Activated T-helper 1 cell treated with Interleukin-2 at 50 U/mL for 16 hours (primary cell): ENCODE data around the gene EPHB3.

Experiments
- DNase-seq: peaks from one replicate; pipeline ENCODE4 v3.0.0-alpha.2; 2020; ENCODE audit warnings: low read depth

Gene EPHB3

DNA sequence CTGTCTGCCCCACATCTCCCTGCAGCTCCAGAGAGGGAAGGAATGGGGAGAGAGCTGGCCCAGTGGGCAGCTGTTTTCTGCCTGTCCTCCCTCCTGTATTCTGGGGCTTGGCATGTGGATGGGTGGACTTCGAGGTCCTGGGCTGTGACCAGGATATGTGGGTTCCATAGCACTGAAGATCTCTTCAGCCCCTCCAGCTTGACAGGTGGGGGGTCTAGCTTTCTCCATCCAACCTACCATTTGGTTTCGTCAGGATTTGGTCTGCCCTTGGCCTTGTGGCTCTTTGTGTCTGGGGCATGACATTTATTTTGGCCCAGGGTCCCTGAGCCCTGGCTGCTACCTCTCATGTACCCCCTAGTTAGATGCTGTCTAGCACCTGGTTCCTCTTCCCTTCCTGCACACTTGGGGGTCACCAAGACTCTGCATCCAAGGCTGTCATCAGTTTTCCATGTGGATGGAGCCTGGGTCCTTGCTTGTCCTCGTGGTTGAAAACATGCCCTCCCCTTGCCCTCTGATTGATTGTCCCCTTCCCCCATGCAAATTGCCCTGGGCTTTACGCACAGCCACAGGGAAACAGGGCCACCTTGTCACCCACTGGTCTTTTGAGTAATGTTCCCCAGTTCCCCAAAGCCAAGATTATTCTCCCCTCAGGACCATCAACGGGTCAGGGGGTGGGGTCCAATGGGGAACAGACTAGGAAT is 3.2 kb downstream of the EPHB3 start:
- no peak for DNase-seq

- DNase-seq, result no peak
Measured at GRCh38 chr3:184565421-184566211, 4.0 kb downstream of the EPHB3 start.

DNA sequence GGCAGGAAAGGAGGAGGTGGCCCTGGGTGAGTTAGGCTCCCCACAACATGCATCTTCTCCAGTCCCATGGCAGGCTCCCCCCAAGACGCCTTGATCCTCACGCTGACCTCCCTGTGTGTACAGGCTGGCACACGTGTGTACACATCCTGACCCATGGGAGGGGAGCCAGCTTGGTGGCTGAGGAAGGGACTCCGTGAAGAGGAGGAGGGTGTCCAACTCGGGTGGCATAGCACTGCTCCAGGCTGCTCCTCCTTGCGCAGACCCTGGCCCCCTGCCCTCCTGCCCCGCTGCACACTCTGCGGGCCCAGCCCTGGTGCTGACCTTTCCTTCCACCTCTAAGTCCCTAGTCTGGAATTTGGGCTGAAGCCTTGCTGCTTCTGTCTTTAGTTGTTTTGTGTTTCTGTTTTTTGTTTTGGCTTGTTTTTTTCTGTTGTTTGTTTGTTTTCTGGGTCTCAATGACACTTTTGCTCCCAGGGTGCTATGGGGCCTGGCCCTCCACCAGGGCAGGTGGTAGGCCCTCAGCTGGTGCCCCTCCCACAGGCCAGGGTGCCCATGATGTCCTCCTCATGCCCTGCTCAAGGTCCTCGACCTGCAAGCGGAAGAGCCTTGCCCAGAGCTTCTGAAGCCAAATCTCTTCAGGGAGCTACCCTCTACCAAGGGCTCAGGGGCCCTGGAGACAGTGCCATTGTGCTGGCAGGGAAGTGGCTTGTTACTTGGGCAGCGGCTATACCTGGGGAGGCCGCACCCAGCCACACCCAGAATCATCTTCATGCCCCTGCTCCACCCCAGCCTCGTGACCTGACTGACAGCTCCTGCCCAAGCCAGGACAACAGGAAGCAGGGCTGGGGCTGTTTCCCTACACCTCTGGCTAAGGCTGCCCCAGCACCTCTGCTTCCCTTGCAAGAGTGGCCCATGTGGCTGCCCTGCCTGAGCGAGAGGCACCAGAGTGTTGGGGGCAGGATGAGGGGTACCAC is 5.1 kb downstream of the EPHB3 start:
- DNase-seq, result no peak

GRCh38 chr3:184567946-184568559 is 6.5 kb downstream of the EPHB3 start:
- no peak for DNase-seq

- no peak for DNase-seq
Measured at GRCh38 chr3:184568560-184568923, 7.0 kb downstream of the EPHB3 start.

- no peak for DNase-seq
Measured at GRCh38 chr3:184568924-184569829, 7.6 kb downstream of the EPHB3 start.

DNA sequence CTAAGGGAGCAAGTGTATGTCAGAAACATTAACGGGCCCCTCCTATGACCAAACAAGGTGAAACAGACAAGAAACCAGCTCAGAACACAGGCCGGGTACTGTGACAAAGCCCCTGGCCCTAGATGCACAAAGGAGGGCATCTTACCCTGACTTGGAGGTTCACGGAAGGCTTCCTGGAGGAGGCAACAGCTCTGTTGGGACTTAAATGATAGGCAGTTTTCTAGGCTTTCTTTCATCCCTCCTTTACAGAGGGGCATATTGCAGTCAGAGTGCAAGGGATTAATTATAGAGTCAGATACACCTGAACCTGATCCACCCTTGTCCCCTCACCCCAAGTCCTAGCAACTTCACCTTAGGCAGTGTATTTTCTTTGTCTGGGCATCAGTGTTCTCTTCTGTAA is 8.4 kb downstream of the EPHB3 start:
- no peak for DNase-seq

- DNase-seq, result no peak
Measured at GRCh38 chr3:184570489-184570888, 8.9 kb downstream of the EPHB3 start.

- DNase-seq, result no peak
Measured at GRCh38 chr3:184571750-184572377, 10.3 kb downstream of the EPHB3 start.

DNA sequence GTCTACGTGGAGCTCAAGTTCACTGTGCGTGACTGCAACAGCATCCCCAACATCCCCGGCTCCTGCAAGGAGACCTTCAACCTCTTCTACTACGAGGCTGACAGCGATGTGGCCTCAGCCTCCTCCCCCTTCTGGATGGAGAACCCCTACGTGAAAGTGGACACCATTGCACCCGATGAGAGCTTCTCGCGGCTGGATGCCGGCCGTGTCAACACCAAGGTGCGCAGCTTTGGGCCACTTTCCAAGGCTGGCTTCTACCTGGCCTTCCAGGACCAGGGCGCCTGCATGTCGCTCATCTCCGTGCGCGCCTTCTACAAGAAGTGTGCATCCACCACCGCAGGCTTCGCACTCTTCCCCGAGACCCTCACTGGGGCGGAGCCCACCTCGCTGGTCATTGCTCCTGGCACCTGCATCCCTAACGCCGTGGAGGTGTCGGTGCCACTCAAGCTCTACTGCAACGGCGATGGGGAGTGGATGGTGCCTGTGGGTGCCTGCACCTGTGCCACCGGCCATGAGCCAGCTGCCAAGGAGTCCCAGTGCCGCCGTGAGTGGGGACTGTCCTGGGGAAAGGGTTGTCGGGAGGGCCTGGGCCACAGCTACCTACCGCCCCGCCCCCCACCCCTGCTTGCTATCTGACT is 11.2 kb downstream of the EPHB3 start:
- no peak for DNase-seq

- no peak for DNase-seq
Measured at GRCh38 chr3:184574515-184575417, 13.2 kb downstream of the EPHB3 start.

GRCh38 chr3:184575701-184576100 is 14.1 kb downstream of the EPHB3 start:
- DNase-seq, result no peak

- no peak for DNase-seq
Measured at GRCh38 chr3:184576457-184577240, 15.1 kb downstream of the EPHB3 start.

DNA sequence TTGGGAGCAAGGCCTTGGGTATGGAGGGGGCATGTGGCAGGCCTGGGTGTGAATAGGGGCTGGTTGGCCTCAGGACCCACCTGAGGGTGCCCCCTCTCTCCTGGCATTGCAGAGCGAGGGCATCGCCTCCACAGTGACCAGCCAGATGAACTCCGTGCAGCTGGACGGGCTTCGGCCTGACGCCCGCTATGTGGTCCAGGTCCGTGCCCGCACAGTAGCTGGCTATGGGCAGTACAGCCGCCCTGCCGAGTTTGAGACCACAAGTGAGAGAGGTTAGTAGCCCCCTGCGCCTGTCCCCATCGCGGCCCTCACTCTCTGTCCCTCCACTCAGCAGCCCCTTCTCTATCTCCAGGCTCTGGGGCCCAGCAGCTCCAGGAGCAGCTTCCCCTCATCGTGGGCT is 16.0 kb downstream of the EPHB3 start:
- no peak for DNase-seq

DNA sequence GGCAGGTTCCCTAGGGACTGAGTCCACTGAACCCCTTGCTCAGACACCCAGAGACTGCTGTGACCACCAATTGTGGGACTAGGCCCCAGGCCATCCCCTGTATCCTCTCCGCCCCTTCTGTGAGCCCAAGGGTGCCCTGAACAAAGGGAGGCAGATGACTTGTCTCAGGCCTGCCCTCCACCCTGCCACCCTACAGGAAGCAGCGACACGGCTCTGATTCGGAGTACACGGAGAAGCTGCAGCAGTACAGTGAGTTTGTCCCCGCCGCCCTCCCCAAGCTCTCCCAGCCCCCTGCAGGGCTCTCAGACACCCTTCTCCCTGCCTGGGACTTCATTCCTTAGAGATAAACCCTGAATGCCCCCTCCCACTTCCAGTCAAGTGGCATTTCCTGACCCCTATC is 16.6 kb downstream of the EPHB3 start:
- DNase-seq, result no peak

DNA sequence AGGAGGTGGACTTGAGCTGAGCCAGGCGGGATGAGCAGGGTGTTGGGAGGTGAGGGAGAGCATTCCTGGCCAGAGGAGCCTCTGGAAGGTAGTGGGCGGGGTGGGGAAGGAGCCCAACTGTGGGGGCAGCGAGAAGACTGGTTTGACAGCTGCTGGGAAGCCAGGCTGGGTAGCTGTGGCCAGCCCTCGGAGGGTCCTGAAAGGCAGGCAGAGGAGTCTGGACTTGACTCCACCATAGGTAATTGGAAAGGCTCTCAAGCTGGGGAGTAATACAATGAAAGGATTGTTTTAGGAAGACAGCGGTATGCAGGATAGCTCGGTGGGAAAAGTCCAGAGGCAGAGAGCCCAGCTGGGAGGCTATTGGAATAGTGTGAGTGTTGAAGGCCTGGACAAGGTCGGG is 17.2 kb downstream of the EPHB3 start:
- no peak for DNase-seq

DNA sequence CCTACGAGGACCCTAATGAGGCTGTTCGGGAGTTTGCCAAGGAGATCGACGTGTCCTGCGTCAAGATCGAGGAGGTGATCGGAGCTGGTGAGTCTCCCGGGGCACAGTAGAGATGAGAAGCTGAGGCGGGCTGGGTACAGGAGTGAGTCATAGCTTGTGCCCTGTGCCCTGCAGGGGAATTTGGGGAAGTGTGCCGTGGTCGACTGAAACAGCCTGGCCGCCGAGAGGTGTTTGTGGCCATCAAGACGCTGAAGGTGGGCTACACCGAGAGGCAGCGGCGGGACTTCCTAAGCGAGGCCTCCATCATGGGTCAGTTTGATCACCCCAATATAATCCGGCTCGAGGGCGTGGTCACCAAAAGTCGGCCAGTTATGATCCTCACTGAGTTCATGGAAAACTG is 17.9 kb downstream of the EPHB3 start:
- no peak for DNase-seq

GRCh38 chr3:184580376-184580775 is 18.8 kb downstream of the EPHB3 start:
- DNase-seq, result no peak
